Pancreas (tissue), 10 donors: ENCODE measurements around the gene SMIM12. TPM values are rescaled to one million over a fixed set of nuclear protein-coding genes. Genes with fewer than 3 reads are reported as not detected.

ENCODE experiments used
- ATAC-seq, 4 donors: fragments of 200-7000 bp; cut with Tn5 transposase; one replicate each; pipeline versions ENCODE4 v1.8.0 to v1.9.1; 2020; ENCODE audit warnings: mild to moderate bottlenecking in 4 of 4, moderate library complexity in 4 of 4
- DNase-seq, 6 donors: peaks; one replicate each; pipeline ENCODE4 v3.0.0-alpha.2; 2020
- FAIRE-seq: peaks from 2 replicates; lab custom pipeline; 2012; peaks lifted over from hg19 to GRCh38; lab: Jason Lieb, UNC
- H3K27ac ChIP-seq, 4 donors: fragments of 200-600 bp; sonication (generic); 1 replicate in 3 of 4; 2 replicates in 1 of 4; pipeline versions ENCODE4 v1.5.0 to v1.8.0; 2020
- H3K27me3 ChIP-seq, 4 donors: fragments of 200-600 bp; one replicate each; pipeline ENCODE4 v1.8.0; 2021
- H3K36me3 ChIP-seq, 3 donors: fragments of 200-600 bp; sonication (generic) in 1 of 3; one replicate each; pipeline versions ENCODE4 v1.5.0 to v1.8.0; 2020 to 2021
- H3K4me1 ChIP-seq, 3 donors: fragments of 200-600 bp; one replicate each; pipeline ENCODE4 v1.8.0; 2021
- H3K4me3 ChIP-seq, 4 donors: fragments of 200-600 bp; sonication (generic) in 2 of 4; one replicate each; pipeline versions ENCODE4 v1.5.0 to v1.8.0; 2020 to 2021
- H3K9me3 ChIP-seq, 4 donors: fragments of 200-600 bp; one replicate each; pipeline ENCODE4 v1.8.0; 2021
- WGBS, 2 donors: extraction: QIAGEN DNeasy Blood & Tissue Kit; methylation state at CpG; one replicate each; pipeline ENCODE4 v1.1.7; 2013; 5-methylcytosine and 5-hydroxymethylcytosine counted together
- intact Hi-C, 3 donors: fragments of 100-400 bp; cut with DNase I; formaldehyde crosslinking; loops; one replicate each; pipeline versions ENCODE4 v1.11.1 to v1.14.2; 2022
- polyA plus RNA-seq, 2 donors: library from polyadenylated mRNA; stranded (reverse); fragments of 200-250 nt; gene quantifications; one replicate each; pipeline ENCODE4 v1.2.3, GENCODE V29; 2013
- total RNA-seq, 6 donors: library from RNA; stranded (reverse); fragmentation: NEBNext Ultra II Directional in 4 of 6; extraction: Animal tissue kit (Norgen Biotek cat#: 25700) in 4 of 6; gene quantifications; one replicate each; pipeline versions ENCODE4 v1.2.1 to v1.2.4, GENCODE V29; 2021 to 2023
- TF ChIP-seq, protein P1 (sequence below), 4 donors: fragments of 200-600 bp; sonication (generic) in 3 of 4; IDR thresholded peaks; one replicate each; pipeline versions ENCODE4 v1.5.0 to v1.8.0; 2021; ENCODE audit warnings: antibody characterized with exemption in 4 of 4
- donor health status: healthy with polysubstance abuse.
- donor health status: DM: no; HTN: no; CAD: no; lungs with moderate emphysema.
- donor health status: DM: no; HTN: no; CAD: no.
- donor health status: control.
- donor health status: control.
- donor health status: Bipolar disorder and iron deficiency.
- donor health status: DM: yes; HTN: yes; CAD: no.
- donor health status: DM: no; HTN: no; CAD: no.
- donor health status: DM: no; HTN: no; CAD: no.
- donor health status: DM: yes; HTN: yes; CAD: no.

SMIM12 gene
- total and polyA plus RNA-seq, 8 donors: 6.2 to 18.5 (median 14.3) TPM

GRCh38 chr1:34889705-34890104, 30.2 kb upstream of the SMIM12 start:
- no peaks in the 10 kb centered on the region for H3K36me3 ChIP-seq
- peaks cover 0 to 13% (median 4%) of the 10 kb centered on the region in 4 donors for H3K27me3 ChIP-seq
- 52 to 57% methylated on average over 4 of the region's 4 CpGs for whole genome bisulfite sequencing, 2 donors
- H3K27ac ChIP-seq: no peak overlapping the region
- no peak for FAIRE-seq
- no peak for ATAC-seq
- intact Hi-C loops: no loop called here
- H3K9me3 ChIP-seq: no peaks in the 10 kb centered on the region
- H3K4me1 ChIP-seq: no peaks in the 10 kb centered on the region
- TF ChIP-seq, protein P1, sequence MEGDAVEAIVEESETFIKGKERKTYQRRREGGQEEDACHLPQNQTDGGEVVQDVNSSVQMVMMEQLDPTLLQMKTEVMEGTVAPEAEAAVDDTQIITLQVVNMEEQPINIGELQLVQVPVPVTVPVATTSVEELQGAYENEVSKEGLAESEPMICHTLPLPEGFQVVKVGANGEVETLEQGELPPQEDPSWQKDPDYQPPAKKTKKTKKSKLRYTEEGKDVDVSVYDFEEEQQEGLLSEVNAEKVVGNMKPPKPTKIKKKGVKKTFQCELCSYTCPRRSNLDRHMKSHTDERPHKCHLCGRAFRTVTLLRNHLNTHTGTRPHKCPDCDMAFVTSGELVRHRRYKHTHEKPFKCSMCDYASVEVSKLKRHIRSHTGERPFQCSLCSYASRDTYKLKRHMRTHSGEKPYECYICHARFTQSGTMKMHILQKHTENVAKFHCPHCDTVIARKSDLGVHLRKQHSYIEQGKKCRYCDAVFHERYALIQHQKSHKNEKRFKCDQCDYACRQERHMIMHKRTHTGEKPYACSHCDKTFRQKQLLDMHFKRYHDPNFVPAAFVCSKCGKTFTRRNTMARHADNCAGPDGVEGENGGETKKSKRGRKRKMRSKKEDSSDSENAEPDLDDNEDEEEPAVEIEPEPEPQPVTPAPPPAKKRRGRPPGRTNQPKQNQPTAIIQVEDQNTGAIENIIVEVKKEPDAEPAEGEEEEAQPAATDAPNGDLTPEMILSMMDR (IDR thresholded peaks at IDR 0.05): no peak
- H3K4me3 ChIP-seq: no peak overlapping the region
- DNase-seq: no peak

- Histone ChIP-seq H3K4me1 (no peaks in the 10 kb centered on the region), H3K27me3 (peaks cover 0 to 13% (median 4%) of the 10 kb centered on the region in 4 donors), H3K9me3 (no peaks in the 10 kb centered on the region), H3K4me3 (no peak overlapping the region), H3K27ac (no peak overlapping the region), H3K36me3 (no peaks in the 10 kb centered on the region)
- DNase-seq (no peak), FAIRE-seq (no peak), ATAC-seq (no peak)
- TF ChIP-seq, protein P1 (IDR thresholded peaks at IDR 0.05): no peak
- intact Hi-C loops: no loop called here
- 89 to 90% methylated on average over 4 of the region's 4 CpGs for WGBS, 2 donors
Measured at GRCh38 chr1:34887593-34887992, 28.0 kb upstream of the SMIM12 start.

- Histone ChIP-seq H3K36me3 (no peaks in the 10 kb centered on the region), H3K27me3 (peaks cover 0 to 13% (median 4%) of the 10 kb centered on the region in 4 donors), H3K4me1 (no peaks in the 10 kb centered on the region), H3K27ac (no peak overlapping the region), H3K4me3 (peak overlapping the region in 2 of 4 donors; percentile 16 to 35), H3K9me3 (no peaks in the 10 kb centered on the region)
- intact Hi-C loops: no loop called here
- TF ChIP-seq, protein P1 (IDR thresholded peaks at IDR 0.05): no peak
- peak in 4 of 6 donors; percentile 27 to 67 (median 52) for DNase-seq
- WGBS, 2 donors: 10% methylated on average over 69 to 80 of the region's 80 CpGs
- ATAC-seq: peak; percentile 50 to 84 (median 66)
- no peak for FAIRE-seq
Measured at GRCh38 chr1:34885405-34886247, 26.1 kb upstream of the SMIM12 start.

DNA sequence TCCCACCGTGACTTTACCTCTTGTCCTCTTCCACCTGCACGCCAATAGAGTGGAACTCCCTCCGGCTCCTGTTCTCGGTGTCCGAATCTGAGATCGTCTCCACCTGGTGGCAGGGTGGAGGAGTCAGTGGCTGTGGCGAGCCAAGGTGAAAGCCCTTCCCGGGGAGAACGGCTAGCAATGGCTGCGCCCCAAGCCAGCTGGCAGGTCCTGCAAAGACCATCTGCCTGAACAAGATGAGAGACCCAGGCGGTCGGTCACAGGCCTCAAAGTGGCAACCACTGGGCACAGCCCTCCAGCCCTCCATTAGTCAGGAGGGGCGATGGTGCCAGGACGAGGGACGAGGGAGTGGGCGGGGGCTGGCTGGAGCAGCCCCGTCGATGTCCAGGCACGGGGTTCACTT, 25.4 kb upstream of the SMIM12 start:
- FAIRE-seq (no peak), DNase-seq (peak in 1 of 6 donors; percentile 65), ATAC-seq (peak in 2 of 4 donors; percentile 55 to 67)
- Histone ChIP-seq H3K27me3 (peaks cover 0 to 13% (median 4%) of the 10 kb centered on the region in 4 donors), H3K36me3 (no peaks in the 10 kb centered on the region), H3K4me3 (no peak overlapping the region), H3K27ac (no peak overlapping the region), H3K9me3 (no peaks in the 10 kb centered on the region), H3K4me1 (no peaks in the 10 kb centered on the region)
- 21 to 32% methylated on average over 18 to 19 of the region's 19 CpGs for WGBS, 2 donors
- TF ChIP-seq, protein P1 (IDR thresholded peaks at IDR 0.05): no peak
- intact Hi-C loops: no loop called here

- 63 to 75% methylated on average over 3 of the region's 3 CpGs for whole genome bisulfite sequencing, 2 donors
- H3K4me1 ChIP-seq: no peaks in the 10 kb centered on the region
- H3K27ac ChIP-seq: no peak overlapping the region
- no peak for FAIRE-seq
- H3K27me3 ChIP-seq: peaks cover 0 to 13% (median 4%) of the 10 kb centered on the region in 4 donors
- no peak for ATAC-seq
- TF ChIP-seq, protein P1 (IDR thresholded peaks at IDR 0.05): no peak
- intact Hi-C loops: no loop called here
- H3K36me3 ChIP-seq: no peaks in the 10 kb centered on the region
- H3K4me3 ChIP-seq: no peak overlapping the region
- DNase-seq: no peak
- H3K9me3 ChIP-seq: no peaks in the 10 kb centered on the region
Measured at GRCh38 chr1:34884536-34884935, 25.0 kb upstream of the SMIM12 start.
